ENCODE data around the gene MBNL2. TPM values are rescaled to one million over a fixed set of nuclear protein-coding genes. Genes with fewer than 3 reads are reported as not detected.

The MBNL2 gene
- total RNA-seq, 1 donor from 2014 or later: 71.8 TPM

GRCh38 chr13:97249093-97249795, 27.1 kb downstream of the MBNL2 start:
- no peak overlapping the region for H3K4me3 Mint-ChIP-seq
- H3K4me1 Mint-ChIP-seq: peaks cover 62% of the 10 kb centered on the region
- no peak for DNase-seq (ENCODE audit: low spot score in 2 of 2, unreplicated experiment in 2 of 2)

GRCh38 chr13:97249796-97250495, 27.8 kb downstream of the MBNL2 start:
- H3K4me3 Mint-ChIP-seq: no peak overlapping the region
- DNase-seq (ENCODE audit: low spot score in 2 of 2, unreplicated experiment in 2 of 2): no peak
- TF ChIP-seq CTCF (IDR thresholded peaks at IDR 0.05; ENCODE audit: unreplicated experiment): no peak
- peaks cover 60% of the 10 kb centered on the region for H3K4me1 Mint-ChIP-seq
- H3K27ac Mint-ChIP-seq: peak overlapping the region; percentile 43
- no peaks in the 10 kb centered on the region for H3K27me3 Mint-ChIP-seq (ENCODE audit: low read depth)
- H3K9me3 Mint-ChIP-seq: no peaks in the 10 kb centered on the region
- no peaks in the 10 kb centered on the region for H3K36me3 Mint-ChIP-seq

More at GRCh38 chr13:97249093-97249795, 27.1 kb downstream of the MBNL2 start:
- no peaks in the 10 kb centered on the region for H3K36me3 Mint-ChIP-seq
- H3K27me3 Mint-ChIP-seq (ENCODE audit: low read depth): no peaks in the 10 kb centered on the region
- no peaks in the 10 kb centered on the region for H3K9me3 Mint-ChIP-seq
- peak overlapping the region; percentile 33 for H3K27ac Mint-ChIP-seq
- TF ChIP-seq CTCF (IDR thresholded peaks at IDR 0.05; ENCODE audit: unreplicated experiment): no peak

GRCh38 chr13:97250560-97250959, 28.4 kb downstream of the MBNL2 start:
- Mint-ChIP-seq H3K27ac (peak overlapping the region; percentile 43), H3K36me3 (no peaks in the 10 kb centered on the region), H3K27me3 (ENCODE audit: low read depth) (no peaks in the 10 kb centered on the region), H3K9me3 (no peaks in the 10 kb centered on the region), H3K4me1 (peaks cover 61% of the 10 kb centered on the region), H3K4me3 (no peak overlapping the region)
- no peak for DNase-seq (ENCODE audit: low spot score in 2 of 2, unreplicated experiment in 2 of 2)
- no peak for TF ChIP-seq CTCF (IDR thresholded peaks at IDR 0.05; ENCODE audit: unreplicated experiment)

- Mint-ChIP-seq H3K36me3 (no peaks in the 10 kb centered on the region), H3K9me3 (no peaks in the 10 kb centered on the region), H3K27ac (no peak overlapping the region), H3K27me3 (ENCODE audit: low read depth) (no peaks in the 10 kb centered on the region), H3K4me1 (peaks cover 63% of the 10 kb centered on the region), H3K4me3 (no peak overlapping the region)
- DNase-seq (ENCODE audit: low spot score in 2 of 2, unreplicated experiment in 2 of 2): no peak
- no peak for TF ChIP-seq CTCF (IDR thresholded peaks at IDR 0.05; ENCODE audit: unreplicated experiment)
These were observed 30.6 kb downstream of the MBNL2 start for GRCh38 chr13:97252735-97253134.

GRCh38 chr13:97253581-97254293, 31.6 kb downstream of the MBNL2 start:
- no peak for DNase-seq (ENCODE audit: low spot score in 2 of 2, unreplicated experiment in 2 of 2)

More at GRCh38 chr13:97253581-97254293, 31.6 kb downstream of the MBNL2 start:
- Mint-ChIP-seq H3K4me1 (peaks cover 68% of the 10 kb centered on the region), H3K36me3 (no peaks in the 10 kb centered on the region), H3K4me3 (no peak overlapping the region), H3K9me3 (no peaks in the 10 kb centered on the region), H3K27me3 (ENCODE audit: low read depth) (no peaks in the 10 kb centered on the region), H3K27ac (no peak overlapping the region)
- TF ChIP-seq CTCF (IDR thresholded peaks at IDR 0.05; ENCODE audit: unreplicated experiment): no peak

Measured in mesothelial cell of epicardium (in vitro differentiated cells).